GM19452 (cell line): ENCODE data around the gene KRT7.
"Not testable (repeated sequence)": the region's sequence is repeated elsewhere in the genome, so short reads cannot be mapped to it uniquely, and the experiment has no call there.

Source experiments
- ATAC-seq: cut with Tn5 transposase; IDR thresholded peaks from one replicate; pipeline ENCODE4 v1.9.1; 2021; ENCODE audit not compliant: unreplicated experiment

KRT7 gene

DNA sequence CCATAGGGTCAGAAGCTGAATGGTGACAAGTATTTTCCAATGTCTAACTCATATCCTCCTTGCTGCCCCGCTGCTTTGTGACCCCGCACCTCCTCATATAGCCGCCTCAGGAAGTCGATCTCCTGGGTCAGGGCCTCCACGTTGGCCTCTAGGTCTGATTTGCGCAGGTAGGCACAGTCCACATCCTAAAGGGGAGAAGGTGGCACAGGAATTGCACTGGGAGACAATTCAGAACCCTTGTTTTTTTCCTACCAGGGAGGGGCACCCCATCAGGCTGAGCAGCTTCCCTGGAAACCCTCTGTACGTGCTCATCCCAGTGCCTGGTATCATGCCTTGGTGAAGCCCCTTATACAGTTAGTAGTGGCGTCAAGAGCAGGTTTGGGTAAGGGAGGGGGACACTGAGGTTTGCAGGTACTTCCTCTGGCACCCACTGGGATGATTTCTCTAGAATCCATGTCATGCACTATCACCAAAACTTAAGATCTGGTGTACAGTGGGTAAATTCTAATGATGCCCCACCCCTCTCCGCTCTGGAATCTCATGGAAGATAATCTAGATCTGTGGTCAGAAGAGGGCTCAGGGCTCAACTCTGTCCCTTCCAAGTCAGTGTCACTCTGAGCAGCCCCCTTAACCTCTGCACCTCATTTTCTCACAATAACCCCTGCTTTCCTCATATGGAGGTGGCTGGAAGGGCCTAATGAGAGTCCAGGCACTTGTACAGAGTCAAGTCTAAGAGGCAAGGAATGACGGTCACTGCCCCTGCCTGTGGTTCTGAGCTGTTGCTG lies 21.3 kb downstream of the KRT7 start:
- ATAC-seq = no peak

DNA sequence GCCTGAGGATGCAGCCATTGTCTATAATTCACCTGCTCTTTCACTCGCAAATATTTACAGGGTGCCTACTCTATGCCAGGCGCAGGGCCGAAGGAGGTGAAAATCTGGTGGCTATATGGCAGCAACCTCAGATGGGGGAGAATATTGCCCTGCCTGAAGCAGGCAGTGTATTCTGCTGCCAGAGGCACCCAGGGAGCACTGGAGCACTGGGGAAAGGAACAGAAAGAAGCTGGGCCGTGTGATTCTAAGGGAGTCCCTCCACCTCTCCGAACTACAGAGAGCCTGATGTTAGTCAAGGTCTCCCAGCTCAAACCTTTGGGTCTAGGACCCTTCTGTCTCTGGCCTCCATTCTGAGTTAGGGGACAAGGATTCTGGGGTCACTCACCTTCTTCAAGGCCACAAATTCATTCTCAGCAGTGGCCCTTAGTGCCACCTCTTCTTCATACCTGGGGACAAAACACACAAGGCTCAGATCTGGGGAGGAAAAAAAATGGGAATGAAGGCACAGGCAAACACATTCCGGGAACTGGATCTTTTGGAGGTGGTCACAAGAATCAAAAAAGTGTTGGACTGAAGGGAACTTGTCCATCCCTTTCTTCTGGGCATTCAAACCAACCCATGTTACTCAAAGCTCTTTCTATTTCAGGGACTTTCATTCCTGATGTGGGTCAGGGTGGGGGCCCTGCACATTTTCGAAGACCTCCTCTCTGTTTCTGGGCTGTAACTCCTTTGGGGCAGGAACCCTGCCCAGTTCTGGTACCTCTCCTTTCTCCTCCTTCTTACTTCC lies 22.1 kb downstream of the KRT7 start:
- ATAC-seq = no peak

- ATAC-seq = no peak
Measured at GRCh38 chr12:52255926-52256583, 23.0 kb downstream of the KRT7 start.

GRCh38 chr12:52256584-52256935 lies 23.5 kb downstream of the KRT7 start:
- ATAC-seq = no peak

DNA sequence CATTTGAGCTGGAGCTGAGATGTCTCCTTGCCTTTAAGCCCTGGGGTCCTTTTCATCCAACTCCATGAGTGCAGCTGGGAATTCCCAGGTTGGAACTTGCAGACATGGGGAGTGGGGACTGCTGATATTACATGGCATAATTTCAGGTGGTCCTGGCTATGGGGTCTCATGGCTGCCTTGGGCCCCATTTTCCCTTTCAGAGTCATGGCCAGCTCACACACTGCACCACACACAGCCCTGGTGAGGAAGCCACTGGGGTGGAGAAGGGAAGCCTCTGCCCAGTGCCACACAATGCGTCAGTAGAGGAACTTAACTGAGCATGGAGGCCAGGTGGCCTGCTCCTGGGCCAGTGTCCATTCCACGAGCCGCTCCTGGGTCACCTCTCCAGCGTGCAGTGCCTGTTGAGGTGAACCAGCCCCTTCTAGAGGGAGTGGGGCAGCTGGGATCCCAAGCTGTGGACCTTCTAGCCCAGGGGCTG lies 24.1 kb downstream of the KRT7 start:
- no peak for ATAC-seq

GRCh38 chr12:52257922-52258321 lies 24.9 kb downstream of the KRT7 start:
- not testable (repeated sequence) for ATAC-seq

DNA sequence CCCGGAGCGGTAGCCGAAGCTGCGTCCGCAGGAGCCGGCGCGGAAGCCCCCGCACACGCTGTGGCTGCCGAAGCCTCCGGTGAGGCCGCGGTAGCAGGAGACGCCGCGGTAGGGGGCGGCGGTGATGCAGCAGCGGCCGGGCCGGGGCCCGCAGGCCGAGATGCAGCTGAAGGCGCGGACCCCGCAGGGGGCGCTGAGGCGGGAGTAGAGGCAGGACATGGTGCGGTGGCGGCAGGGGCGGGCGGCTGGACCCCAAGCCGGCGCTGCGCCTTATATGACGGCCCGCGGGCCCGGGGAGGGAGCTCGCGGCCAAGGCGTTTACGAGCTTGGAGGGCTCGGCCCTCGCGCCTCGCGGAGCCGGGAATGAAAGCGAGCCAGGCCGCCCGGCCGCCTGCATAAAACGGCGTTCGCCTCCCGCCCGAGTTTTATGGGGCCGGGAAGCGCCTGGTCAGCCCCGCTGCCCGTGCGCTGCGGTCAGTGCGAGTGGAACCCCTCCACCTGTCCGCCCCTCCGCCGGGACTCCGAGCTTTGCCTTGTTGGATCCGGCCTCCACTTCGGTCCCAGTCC lies 25.4 kb downstream of the KRT7 start:
- no peak for ATAC-seq

DNA sequence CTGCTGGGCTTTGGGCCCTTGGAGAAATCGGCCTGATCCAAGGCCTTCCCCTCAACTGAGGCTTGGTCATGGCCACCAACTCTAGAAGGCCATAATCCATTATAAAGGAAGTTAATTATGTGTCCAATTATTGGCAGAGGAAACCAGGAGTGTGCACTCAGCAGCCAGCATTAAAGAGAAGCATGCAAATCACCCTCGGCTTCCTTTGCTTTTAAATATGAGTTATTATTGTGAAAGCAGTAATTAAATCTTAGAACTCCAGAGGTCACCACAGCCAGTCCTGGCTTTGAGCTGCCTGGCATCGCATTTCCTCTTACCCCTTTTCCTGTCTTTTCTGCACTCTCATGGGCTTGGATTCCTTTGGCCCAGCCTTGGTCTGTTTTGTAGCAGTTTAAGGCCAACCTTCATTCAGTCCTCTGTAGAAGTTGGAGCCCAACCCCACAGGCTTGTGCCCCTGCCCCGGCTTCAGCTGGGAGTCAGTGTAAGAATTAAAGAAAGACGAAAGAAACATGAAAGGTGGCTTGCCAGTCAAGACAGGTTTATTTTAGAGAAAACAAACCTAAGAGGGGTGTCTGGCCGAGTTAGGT lies 26.7 kb downstream of the KRT7 start:
- ATAC-seq = no peak

DNA sequence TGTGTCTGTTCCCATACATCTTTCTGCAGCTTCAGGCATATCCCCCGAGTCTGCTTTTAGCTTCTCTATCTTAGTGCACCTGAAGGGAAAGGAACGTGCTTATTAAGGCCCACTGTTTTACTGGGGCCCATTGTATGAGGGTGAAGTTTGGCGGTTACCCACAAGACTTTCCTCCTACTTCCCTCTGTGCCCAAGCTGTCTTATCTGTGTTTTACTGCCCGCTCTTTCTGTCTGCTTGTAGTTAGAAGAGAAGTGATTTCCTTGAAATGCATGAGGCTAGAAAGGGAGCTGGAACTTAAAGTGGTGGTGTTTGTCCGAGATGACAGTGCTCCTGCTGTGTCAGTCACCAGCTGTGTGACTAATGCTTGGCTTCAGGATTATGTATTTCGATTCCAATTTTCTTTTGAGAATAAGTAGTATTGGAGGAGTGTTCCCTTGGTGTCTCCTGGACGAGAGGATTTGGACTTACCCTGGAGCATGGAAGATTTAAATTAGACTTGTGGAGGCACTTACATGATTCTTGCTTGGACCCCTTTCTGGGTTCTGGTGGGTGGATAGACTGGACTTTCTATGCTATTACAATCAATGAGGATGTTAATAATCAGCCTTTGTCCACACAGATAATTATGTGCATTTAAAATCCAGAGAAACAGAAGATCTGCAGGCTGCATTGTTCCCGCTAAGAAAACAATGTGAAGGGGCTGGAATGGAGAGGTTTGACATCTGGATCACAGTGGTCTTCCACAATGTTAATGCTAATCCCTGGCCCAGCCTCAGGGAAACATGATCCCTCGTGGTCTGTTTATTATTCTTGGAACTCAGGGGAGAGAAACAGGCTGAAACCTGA lies 27.5 kb downstream of the KRT7 start:
- ATAC-seq = no peak

DNA sequence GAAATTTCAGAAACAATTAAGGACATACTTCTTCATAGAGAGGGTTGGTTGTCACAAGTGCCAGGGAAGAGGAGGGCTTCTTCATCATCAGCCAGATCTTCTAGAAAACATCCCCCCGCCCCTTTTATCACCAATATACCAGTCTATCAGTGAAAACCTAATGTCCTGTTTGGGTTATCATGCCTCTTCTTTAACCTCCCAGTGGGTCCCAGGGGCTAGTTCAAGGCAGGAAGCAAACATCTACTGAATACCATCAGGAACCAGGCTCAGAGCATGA lies 28.1 kb downstream of the KRT7 start:
- ATAC-seq = no peak

DNA sequence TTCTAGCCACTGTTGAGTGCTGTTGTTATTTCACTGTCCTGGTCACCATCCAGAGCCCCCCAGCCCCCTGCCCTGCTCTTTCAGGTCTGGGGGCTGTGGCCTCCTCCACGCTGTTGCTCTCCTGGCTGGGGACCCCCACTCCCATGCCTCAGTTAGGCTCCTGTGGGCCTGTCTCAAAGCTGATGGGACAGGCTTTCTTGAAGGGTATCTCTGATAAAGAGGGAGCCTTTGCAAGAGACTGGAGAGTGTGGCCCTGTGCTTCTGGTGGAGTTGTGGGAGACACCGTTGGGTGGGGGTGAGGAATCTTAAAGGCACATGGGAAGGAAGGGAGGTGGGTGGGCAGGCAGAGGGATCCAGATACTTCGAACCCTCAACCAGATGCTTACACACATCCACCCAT lies 29.2 kb downstream of the KRT7 start:
- ATAC-seq = no peak

- no peak for ATAC-seq
Measured at GRCh38 chr12:52263761-52264434, 30.9 kb downstream of the KRT7 start.

DNA sequence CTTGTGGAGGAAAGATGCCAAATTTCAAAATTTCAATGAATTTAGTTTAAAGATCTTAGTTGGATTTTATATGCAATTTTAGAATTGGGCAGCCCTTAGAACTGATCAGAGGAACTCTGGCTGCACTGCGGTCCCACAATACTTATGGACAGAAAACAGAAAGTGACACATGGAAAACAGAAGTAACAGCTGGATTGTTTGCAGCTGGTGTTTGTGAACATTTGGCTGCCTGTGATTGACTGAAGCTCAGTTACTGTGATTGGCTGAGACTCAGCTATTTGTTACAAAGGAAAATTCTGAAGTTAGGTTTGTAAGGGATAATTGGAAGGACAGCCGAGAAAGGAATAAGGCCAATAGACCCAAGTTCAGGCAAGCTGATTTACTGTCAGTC lies 31.4 kb downstream of the KRT7 start:
- no peak for ATAC-seq

DNA sequence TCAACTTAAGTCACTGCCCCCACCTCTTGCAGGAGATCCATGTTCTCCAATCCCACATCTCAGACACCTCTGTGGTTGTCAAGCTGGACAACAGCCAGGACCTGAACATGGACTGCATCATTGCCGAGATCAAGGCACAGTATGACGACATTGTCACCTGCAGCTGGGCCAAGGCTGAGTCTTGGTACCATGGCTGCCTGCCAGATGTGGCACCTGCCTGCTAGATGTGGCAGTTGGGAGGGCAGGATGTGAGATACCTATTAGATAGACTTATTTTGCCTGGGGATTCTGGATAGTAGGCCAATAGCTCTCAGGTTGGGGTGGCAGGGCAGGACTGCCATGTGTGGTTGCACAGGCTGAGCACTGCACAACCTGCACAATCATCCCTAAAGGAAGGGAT lies 33.5 kb downstream of the KRT7 start:
- ATAC-seq = no peak

DNA sequence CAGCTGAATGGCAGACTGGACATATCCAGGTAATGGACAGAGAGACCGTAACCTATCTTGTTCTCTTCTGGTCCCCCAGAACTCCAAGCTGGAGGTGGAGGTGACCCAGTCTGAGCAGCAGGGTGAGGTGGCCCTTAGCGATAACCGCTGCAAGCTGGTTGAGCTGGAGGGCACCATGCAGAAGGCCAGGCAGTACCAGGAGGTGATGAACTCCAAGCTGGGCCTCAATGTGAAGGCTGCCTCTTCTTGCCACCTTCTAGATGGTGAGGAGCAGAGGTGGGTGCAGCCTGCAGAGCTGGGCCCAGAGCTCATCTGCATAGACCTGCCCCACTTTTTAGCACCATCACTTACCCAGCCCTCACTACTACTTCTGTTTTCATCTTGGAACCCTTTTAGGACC lies 34.2 kb downstream of the KRT7 start:
- no peak for ATAC-seq

GRCh38 chr12:52267699-52268098 lies 34.7 kb downstream of the KRT7 start:
- no peak for ATAC-seq

DNA sequence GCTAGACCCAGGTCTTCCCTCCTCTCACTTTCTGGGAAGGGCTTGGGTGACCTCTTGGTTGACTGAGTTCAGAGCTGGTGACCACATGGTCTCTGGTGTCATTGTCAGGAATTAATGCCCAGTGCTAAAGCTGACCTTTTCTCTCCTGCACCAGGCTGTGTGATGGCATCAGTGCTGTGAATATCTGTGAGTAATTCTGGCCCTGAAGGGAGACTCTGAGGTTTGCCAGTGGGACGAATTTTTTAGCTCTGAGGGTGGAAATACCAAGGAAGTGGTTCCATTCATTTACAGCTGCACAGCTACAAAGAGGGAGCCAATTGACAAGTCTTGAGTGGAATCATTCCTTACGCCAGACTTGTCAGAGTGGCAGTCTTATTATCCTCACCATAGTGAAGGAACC lies 35.2 kb downstream of the KRT7 start:
- no peak for ATAC-seq

GRCh38 chr12:52270541-52271070 lies 37.6 kb downstream of the KRT7 start:
- ATAC-seq = no peak

GRCh38 chr12:52271158-52271557 lies 38.1 kb downstream of the KRT7 start:
- ATAC-seq = no peak
